GM21367 (cell line): ENCODE data around the gene FNDC4.

Experiments used
- ATAC-seq: cut with Tn5 transposase; IDR thresholded peaks from one replicate; pipeline ENCODE4 v1.9.1; 2021; ENCODE audit not compliant: unreplicated experiment

Gene FNDC4

GRCh38 chr2:27494284-27494943 is 586 bp downstream of the FNDC4 start:
- ATAC-seq = no peak

DNA sequence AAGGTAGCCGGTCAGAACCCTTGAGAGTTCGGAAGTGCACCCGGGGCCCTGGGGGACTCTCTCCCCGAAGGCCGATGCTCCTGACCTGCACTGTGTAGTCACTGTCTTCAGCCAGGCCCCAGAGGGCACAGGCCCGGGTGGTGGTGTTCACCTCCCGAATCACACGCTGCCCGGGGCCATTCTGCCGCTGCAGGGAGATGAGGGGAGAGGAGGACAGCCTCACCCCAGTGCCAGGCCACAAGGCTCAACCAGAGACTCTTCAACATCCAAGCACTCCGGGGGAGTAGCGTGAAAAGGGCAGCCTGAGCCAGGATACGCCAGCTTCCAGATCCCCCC is 1.1 kb downstream of the FNDC4 start:
- ATAC-seq = no peak

GRCh38 chr2:27492557-27492956 is 2.4 kb downstream of the FNDC4 start:
- no peak for ATAC-seq

DNA sequence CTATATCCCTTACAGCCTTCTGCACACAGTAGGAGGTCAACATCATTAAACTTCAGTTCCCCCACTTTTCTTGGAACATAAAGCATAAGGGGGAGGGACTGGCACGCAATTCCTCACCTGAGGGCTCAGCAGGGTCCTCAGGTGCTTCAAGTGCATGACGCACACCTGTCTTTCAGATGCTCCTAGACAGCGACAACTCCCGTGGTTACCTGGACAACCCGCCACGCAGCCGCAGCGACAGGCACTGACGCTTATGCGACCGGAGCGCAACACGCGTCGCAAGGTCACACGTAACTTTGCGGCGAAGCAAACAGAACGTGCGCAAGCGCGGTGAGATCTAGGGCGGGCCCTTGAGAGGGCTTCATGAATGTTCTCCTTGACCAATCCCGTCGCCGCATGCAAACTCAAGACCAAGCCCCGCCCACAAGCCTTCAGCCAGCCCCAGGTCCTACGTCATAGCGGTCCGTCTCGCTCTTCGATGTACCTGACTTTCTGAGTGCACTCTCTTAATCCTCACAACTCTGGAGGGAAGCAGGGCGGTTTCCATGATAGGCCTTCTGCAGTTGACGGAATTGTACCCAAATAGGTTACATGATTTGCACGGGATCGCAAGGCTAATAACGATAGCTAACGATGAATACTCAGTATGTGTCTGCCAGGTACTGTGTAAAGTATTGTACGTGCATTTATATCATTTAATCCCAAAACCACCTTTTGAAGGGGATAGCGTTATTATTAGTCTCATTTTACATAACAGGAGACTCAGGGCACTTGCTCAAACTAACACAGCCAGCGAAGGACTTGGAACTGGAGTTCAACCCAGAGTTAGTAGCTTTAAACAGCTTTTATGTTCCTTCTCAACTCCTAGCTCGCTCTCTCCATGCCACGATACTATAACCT is 5.3 kb downstream of the FNDC4 start, which contains the start of gene IFT172:
Gene IFT172 (minus strand): TSS at position 246 of the 900 bp plus-strand sequence. CDS start 90 bp downstream, at position 156.
- ATAC-seq = peak; percentile 78

- ATAC-seq = peak; percentile 5
Measured at GRCh38 chr2:27489118-27489497, 5.9 kb downstream of the FNDC4 start.

GRCh38 chr2:27485496-27485895 is 9.5 kb downstream of the FNDC4 start:
- ATAC-seq = no peak

- ATAC-seq = no peak
Measured at GRCh38 chr2:27471961-27472360, 23.0 kb downstream of the FNDC4 start.

DNA sequence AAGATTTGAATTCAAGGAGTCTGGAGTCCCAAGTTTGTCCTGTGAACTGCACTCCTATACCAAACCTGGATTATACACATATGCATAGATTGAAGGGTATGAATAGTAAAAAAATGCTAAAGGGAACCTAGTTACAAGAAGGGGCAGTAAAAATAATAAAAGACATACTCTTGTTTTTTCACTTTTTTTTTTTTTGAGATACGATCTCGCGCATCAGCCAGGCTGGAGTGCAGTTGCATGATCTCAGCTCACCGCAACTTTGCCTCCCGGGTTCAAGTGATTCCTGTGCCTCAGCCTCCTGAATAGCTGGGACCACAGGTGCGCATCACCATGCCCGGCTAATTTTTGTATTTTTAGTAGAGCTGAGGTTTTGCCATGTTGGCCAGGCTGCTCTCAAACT is 30.6 kb downstream of the FNDC4 start:
- ATAC-seq = no peak

- no peak for ATAC-seq
Measured at GRCh38 chr2:27461118-27461517, 33.9 kb downstream of the FNDC4 start.

- ATAC-seq = no peak
Measured at GRCh38 chr2:27453968-27454367, 41.0 kb downstream of the FNDC4 start.

DNA sequence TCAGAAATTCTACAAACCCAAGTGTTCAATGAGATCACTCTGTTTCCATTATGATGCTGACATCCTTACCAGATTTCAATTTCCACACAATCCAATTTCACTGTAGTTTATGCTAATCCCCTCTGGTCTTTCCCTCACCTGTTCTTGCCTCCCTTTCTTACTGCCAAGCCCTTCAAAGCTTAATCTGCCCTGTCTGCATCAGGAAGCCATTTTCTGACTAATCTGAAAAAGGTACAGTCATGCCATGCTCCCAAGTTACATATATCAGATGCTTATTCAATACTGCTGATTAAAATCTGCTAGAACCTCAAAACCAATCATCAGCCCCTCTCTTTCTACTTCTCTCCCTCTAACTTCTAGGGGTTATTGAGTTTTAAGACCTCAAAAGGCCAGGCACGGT is 43.9 kb downstream of the FNDC4 start:
- no peak for ATAC-seq

DNA sequence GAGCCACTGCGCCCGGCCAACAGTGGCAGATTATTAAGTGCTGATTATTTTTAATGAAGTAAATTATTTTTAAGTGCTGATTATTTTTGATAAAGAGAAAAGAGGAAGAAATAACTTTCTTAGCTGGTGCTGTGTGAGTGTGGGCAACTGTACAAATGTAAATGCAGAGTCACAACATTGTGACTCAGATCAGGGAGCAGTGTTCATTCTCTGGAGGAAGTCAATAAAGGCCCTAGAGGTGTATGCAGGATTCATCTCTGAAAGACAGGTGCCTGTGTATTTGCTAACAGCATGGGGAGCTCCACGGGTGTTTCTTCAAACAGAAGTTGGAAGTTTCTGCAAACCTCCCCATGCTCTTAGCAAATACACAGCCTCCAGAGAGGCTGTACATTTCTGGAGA is 46.6 kb downstream of the FNDC4 start:
- no peak for ATAC-seq

DNA sequence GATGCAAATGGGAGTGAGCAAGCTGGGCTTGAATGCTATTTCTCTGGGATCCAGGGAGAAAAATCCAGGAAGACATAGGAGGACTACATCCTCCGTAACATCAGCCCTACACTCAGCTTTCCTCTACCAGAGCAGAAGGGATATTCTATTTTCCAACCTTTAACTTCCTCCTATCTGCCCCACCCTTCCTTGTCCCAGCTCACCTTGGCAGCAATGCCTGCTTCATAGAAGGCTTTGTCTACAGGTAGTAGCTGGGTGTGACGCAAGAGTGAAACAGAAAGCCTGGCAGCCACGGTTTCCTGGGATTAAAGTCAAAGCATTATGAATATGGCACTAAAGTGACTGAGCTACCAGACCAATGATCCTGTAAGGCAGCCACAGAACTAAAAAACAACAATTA is 48.9 kb downstream of the FNDC4 start:
- ATAC-seq = no peak

DNA sequence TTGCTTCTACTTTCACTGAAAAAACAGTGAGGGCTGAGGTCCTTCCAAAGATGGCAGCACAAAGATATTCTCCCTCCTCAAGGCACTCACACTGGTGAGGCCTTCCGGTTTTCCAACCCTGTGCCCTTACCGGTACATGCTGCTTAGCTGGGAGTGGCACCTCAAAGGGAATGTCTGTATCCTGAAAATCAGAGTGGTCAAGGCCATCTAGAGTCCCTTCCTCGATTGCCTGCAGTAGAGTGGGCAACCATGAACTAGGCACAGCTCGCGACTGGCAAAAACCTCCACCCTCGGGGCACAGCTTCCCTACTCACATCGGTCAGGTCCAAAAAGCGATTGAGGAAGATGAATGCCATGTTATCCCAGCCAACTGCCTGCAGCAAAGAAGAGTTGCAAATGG is 49.4 kb downstream of the FNDC4 start:
- no peak for ATAC-seq

GRCh38 chr2:27445155-27445554 is 49.8 kb downstream of the FNDC4 start:
- no peak for ATAC-seq

DNA sequence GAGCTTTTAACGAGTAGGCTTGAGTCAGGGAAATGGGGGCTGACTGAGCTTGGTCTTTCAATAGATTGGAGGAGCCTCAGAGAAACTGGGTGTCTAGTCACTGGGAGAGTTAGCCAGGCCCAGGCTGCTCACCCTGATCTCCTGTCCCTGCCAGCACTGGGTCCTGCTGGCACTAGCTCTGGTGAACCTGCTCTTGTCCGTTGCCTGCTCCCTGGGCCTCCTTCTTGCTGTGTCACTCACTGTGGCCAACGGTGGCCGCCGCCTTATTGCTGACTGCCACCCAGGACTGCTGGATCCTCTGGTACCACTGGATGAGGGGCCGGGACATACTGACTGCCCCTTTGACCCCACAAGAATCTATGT is 52.1 kb downstream of the FNDC4 start:
- ATAC-seq = no peak

- no peak for ATAC-seq
Measured at GRCh38 chr2:27441958-27442919, 52.8 kb downstream of the FNDC4 start, which contains the start of gene KRTCAP3. Gene KRTCAP3, plus strand, starts transcription at chr2:27442381. Its CDS starts 32 bp downstream, at chr2:27442413.
